ENCODE data around the gene GALNTL6.

DNA sequence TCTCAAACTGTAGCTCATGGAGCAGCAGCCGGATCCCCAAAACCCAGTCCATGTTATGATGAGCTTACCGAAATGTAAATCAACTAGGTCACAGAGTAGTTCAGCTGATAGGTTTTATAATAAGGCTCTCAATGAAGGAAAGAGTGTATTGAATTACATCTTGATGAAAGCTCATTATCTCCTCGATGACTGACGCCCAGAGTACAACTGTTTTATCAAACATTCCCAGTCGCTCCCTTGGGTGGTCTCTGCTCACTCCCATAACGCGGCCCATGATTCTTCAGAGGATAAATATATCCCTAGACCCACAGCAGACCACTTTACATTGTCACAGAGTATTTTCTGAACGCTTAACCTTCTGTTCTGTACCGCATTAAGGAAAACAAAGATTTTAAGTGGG is 903.1 kb downstream of the GALNTL6 start:
- TF ChIP-seq, protein P1, sequence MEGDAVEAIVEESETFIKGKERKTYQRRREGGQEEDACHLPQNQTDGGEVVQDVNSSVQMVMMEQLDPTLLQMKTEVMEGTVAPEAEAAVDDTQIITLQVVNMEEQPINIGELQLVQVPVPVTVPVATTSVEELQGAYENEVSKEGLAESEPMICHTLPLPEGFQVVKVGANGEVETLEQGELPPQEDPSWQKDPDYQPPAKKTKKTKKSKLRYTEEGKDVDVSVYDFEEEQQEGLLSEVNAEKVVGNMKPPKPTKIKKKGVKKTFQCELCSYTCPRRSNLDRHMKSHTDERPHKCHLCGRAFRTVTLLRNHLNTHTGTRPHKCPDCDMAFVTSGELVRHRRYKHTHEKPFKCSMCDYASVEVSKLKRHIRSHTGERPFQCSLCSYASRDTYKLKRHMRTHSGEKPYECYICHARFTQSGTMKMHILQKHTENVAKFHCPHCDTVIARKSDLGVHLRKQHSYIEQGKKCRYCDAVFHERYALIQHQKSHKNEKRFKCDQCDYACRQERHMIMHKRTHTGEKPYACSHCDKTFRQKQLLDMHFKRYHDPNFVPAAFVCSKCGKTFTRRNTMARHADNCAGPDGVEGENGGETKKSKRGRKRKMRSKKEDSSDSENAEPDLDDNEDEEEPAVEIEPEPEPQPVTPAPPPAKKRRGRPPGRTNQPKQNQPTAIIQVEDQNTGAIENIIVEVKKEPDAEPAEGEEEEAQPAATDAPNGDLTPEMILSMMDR (IDR thresholded peaks at IDR 0.05): no peak
- no peak for TF ChIP-seq POLR2A (IDR thresholded peaks at IDR 0.05)
- no peak for TF ChIP-seq EP300 (IDR thresholded peaks at IDR 0.05)
